ENCODE measurements around the gene CNNM2.

Gene CNNM2

DNA sequence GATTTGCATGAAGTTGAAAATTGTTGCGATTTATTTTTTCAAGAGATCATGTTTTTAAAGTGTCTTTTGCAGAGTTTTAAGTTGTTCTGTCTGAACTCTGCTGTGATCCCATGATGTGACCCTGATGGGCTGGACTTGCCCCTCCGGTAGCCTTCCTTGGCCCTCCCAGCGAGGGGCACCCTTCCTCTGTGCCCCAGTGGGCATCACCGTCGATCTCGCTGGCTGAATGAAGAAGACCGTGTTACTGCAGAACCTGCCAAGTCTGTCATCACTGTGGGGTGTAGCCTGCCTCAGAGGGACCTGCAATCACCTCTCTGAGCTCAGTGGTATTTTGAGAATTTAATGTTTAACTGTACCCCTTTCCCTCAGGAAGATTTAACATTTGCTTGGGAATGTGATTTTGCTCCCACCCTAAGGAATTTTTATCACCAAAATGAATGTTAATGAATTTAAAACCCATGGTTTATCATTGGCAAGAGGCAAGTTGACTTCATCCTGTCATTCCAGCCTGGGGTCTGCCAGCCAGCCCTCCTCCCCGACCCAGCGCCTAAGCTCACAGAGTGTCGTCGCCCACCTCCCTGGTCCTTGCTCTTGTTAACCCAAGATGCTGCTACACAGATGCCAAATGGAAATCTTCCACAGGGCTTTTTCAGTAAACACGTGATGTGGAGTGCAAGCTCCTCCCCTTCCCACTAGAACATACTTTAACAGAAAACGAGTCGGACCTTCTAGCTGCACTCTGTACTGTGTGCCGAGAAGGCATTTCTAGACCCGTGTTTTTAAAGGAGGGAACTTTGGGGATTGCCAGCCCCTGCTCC, 159.6 kb downstream of the CNNM2 start:
- no peak for DNase-seq

DNA sequence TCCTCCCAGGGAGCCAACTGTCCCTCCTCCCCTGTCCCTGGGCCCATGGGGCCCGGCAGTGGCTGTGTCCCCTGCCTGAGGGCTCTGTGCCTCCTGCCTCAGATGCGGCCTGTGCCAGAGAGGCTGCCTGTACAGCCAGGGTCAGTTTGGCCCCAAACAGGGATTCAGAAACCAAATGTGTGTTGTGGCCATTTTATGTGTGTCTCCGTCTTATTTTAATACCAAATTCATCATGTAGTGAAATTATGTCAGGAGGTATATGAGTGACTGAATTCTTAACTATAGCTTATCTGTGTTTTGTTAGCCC, 160.2 kb downstream of the CNNM2 start:
- no peak for DNase-seq

DNA sequence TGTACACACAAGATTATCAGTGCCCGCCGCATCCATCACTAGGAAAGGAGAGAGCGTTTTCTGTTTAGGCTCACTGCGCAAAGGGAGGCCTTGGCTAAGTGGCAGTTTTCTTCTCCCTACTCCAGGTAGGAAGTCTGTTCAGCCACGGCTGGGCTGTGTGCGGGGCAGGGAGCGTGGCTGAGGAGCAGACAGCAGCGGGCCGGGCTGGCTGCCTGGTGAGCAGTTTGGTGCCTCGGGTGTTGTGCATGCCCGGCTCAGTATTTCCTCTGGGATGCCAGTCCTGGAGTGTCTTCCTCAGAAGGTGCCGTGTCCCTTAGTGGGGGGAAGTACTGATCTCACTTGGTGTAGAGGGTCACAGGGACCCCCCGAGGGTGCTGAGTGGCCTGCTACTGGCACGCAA, 160.6 kb downstream of the CNNM2 start:
- no peak for DNase-seq

DNA sequence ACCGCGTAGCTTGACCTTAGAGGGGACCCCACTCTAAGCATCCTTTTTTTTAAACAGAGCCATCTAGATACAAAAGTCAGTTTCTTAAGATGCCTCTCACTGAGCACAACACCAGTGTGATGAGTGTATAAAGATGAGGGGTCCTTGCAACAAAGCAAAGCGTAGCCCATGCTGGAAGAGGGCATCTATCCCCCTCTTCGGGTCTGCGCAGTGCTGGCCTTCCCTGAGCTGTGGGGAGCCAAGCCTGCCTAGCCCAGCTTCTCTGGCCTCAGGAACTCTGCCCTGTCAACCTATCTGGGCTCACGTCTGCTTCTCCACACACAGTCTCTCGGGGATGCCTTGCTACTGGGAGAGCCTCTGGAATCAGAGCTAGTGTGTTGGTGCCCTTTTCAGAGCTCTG, 161.0 kb downstream of the CNNM2 start:
- DNase-seq: no peak

DNA sequence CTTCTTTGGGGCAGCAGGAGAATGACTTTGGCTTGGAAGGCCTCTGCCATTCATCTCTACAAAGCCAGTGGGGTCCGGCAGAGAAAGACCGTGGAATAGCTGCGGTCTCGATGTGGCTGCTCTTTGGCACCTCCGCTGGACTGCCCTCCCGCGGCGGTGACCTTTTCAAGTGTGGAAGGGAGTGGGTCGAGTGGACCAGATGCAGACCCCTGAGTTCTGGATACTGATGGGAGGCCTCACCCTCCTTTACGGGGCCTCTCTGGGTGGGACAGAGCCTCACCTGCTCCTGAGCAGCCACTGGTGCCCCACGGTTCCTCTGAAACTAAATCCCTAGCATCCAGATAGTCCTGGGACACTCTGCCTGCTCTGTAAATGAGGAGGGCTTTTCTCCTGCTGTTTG, 161.9 kb downstream of the CNNM2 start:
- no peak for DNase-seq

DNA sequence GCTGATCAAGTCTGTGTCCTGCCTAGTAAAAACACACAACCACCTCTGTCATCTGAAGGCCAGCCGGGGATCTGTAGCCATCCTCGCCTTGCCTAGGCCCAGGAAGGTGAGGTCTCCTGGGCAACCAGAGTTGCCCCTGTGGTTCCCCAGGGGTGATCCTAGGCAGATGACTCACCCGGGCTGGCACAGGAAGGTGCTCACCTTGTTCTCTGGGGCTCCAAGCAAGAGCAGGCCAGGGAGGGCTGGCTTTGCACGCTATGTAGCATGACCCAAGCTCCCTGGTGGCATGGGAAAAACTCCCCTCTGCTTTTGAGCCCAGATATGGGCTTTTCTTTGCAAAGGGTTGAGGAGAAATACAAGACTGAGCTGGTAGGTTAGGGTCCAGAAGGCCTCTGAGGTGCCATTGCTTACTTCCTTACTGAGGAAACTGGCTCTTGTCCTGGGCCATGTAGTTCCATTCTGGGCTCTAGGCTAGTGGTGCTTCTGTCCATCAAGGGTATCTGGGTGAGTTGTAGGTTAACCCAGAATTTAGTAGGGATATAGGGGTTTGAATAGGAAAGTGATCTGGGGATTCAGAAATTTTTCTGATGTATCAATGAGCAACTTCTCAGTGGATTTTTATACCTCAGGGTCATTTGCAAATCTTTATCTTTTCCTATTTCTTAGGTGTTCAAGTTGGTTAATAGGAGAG, 162.9 kb downstream of the CNNM2 start:
- no peak for DNase-seq

DNA sequence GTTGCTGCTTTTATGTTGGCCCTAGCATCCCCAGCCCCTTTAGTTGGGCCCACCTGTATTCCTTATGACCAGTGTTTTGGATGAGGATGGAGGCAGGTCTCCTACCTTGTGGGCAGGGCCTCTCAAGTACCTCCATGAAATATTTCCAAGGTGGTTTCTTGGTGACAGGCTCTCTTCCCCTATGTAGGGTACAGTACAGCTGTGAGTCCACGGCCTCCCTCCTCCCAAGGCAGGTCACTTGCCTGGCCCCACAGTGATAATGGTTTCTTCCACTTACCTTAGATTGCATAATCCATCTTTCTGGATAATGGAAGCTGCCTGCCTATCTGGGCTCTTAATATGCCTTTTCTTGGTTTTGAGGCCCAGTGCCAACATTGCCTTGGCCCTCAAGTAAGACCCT, 164.6 kb downstream of the CNNM2 start:
- DNase-seq: no peak

DNA sequence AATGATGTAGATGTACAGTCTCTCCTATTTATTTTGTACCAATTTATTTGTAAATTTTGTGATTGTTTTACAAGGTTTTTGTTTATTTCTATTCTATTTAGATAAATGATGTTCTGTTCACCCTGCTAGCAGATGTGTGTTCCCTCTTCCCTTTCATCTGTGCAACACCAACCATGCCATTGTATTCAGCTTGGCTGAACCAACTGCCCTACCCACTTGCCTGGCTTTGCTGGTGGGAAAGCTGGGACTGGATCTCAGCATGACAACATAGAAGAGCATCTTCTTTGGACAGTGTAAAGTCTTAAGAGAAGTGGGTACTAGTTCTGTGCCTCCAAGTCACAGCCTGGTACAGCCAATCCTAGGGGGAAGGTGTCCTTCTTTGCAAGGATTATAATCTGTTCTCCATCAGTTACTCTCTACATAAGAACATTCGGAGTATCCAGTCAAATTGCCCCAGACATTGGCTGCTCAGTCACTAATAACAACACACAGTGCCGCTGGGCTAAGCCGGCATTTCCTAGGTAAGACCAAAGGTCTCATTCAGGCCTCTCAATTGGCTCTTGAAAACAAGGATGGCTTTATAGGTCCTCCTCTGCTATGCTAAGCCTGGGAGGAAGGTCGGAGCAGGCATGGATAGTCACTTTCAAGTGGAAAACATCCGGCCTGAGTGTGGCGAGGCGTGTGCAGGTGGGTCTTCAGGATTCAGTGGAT, 165.3 kb downstream of the CNNM2 start:
- DNase-seq: no peak

DNA sequence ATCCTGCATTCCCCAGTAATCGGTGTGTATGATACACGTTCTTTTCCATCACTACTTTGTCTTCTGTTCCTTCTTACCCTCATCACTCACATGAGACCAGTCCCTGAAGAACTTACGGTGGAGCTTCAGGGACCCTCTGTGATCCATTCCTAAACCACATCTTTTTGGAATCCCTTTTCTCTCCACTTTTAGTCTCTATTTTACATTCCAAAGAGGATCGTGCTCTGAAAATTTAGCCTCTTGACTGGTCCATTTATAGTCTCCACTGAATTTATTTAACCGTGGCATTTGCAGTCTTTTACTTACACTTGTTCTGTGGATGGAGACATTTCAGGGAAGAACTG, 165.9 kb downstream of the CNNM2 start:
- DNase-seq: no peak

DNA sequence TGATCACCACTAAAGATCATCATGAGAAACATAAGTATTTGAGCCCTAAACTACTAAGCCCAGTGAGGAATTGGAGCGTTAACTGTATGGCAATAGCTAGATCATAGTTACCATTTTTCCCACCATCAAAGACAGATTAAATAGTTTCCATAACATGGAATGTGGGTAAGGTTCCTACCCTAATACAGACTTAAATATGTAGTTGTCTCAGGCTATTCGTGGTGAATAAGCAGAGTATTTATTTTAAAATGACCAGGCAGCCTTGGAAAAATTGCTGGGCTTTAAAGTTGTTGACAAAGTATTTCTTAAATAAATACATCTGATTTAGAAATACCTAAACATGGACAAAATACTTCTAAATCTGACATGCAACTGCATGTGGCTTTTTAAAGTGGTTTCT, 168.2 kb downstream of the CNNM2 start:
- no peak for DNase-seq

DNA sequence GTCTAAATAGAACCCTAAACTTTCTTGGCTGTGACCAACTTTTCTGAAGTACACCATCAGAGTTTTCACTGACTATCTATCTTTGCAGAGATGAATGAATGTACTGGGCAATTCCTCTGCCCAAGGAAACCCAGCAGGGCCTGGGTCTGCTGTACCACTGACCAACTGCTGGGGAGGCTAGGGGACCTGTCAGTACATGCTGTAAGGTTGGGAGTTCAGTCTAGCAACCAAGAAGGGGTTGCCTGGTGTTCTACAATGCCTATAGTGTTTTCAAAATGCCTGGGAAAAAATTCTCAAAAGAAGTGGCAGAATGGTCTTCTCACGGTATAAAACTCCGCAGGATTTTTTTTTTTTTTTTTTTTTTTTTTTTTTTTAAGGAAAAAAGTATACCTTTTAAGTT, 168.7 kb downstream of the CNNM2 start:
- no peak for DNase-seq

DNA sequence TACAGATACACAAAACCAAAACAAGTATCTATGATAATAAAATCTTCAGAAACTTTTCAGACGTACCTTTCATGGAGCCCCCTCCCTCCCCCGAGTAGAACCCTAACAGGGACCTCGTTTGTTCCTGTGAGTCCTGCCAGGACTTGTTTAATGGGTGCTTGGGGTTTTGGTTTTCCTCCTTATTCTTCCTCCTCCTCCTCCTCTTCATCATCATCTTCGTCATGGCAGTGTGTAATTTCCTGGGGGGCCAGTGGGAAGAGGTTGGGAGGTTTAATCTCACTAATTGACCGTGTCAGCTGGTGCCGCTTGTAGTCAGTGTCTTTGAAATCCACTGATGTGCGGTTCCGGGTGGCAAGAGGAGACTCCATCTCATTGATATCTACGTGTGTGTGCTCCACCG, 171.4 kb downstream of the CNNM2 start:
- DNase-seq: no peak

DNA sequence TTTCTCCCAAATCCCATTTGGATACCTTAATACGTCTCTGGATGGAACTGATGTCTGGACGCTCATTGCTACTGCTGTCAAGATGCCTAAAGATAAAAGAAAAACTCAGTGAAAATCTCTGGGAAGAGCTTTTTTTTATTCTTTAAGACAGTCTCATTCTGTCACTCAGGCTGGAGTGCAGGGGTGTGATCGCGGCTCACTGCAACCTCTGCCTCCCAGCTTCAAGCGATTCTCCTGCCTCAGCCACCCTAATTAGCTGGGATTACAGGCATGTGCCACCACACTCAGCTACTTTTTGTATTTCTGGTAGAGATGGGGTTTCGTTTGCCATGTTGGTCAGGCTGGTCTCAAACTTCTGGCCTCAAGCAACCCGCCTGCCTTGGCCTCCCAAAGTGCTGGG, 172.8 kb downstream of the CNNM2 start:
- DNase-seq: no peak

DNA sequence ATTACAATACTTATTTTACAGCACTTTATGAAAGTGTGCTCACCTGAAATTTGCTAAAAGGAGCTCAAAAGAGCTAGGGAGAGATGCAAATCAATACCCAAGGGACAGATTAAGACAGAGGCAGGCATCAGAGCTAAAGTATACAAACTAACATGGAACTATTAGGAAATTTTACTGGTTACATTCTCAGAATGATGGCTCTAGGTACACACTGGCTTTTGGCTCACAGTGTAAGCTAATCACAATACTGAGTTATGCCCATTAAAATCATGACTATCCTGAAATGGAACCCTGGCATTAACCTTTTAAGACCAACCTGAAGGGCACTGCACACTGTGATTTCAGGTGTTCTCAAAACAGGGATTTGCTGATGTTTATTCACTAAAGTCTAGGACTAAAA, 176.9 kb downstream of the CNNM2 start:
- DNase-seq: no peak

DNA sequence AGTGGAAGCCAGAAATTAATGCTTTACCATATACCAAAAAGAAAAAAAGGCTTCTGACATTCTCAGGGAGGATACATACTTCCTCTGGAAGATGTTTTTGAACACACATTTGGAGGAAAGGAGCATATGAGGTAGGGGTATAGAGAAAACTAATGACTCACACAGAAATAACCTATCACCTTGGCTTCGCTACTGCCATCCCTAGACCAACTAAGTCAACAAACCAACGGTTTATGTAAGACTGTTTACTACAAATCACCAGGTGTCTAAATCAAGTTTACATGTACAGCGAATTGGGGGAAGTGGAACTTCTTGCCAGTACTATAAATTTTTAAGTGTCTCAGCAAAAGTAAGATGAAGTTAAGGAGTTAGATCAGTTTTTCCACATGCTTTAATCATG, 178.0 kb downstream of the CNNM2 start:
- DNase-seq: no peak

DNA sequence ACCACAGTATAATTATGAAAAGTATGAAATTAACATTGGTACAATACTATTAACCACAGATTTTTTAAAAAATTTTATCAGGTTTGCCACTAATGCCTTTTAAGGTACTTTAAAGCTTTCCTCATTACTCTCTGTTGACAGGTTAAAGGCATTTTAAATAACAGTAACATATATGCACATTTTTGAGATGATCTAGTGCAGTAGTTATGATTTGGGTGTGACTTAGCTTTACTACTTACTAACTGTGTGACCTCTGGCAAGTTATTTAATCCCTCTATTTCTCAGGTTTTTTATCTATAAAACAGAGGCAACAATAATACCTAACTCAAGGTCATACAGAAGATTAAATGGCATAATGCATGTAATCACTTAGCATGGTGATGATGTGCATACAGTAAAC, 180.1 kb downstream of the CNNM2 start:
- no peak for DNase-seq

DNA sequence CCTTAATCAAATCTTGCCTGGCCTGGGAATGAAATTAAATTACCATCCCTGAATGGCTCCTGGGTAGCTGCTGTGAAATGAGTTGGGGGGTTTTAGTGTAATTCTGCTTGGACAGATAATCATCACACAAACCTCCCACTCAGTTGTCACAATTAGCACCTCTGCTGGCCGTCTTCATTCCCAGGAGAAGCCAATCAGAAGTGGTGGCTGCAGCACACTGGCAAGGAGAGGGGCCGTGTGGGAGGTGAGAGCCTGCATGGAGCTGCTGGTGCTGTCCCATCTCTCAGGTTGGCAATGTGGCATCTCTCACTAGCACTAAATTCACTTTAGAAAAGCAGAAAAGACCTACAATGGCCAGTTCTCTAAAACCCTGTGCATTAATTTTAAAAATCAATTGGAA, 182.5 kb downstream of the CNNM2 start:
- DNase-seq: no peak

DNA sequence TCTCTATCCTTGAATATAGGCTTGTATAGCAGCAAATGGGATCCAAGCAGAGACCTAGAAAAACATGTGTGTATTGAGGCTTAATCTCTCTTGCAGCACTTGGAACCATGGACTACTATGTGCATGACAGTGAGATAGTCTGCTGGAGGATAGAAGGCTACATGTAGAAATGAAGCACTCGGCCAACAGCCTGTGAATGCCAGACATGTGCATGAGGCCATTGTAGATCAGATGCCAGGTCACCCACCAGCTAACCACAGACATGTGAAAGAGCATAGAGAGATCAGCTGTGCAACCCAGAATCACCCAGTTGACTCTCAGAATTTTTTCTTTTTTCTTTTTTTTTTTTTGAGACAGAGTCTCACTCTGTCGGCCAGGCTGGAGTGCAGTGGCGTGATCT, 184.1 kb downstream of the CNNM2 start:
- DNase-seq: no peak

DNA sequence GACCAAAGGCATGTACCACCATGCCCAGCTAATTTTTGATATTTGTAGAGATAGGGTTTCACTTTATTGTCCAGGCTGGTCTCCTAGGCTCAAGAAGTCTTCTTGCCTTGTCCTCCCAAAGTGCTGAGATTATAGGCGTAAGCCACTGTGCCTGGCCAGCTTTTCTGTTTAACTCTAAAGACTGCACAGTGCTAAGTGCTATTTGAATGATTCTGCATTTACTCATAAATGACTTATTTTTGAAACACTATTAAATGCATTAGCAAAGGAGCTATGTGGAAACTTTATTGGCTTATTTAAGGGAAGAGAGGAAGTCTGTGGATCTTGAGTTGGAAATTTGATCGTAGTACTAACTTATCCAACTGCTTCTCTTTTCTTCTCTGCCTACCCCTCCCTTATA, 185.9 kb downstream of the CNNM2 start:
- DNase-seq: no peak

DNA sequence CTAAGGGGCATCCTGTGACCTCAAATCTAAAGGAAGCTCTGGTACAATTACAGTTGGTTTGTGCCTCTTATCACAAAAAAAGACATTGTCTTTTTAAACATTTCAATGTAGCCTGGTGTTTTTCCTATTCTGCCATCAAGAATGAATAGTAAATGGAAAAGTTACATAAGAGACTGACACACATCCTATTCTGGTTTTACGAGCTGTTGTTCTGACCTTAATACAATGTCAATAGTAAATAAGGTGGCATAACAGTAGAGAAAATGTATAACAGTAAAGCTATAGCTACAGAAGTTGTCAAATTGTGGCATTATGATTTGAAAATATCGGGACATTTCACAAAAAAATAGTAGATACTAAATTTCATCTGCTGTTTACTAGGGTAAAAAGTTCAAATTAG, 186.6 kb downstream of the CNNM2 start:
- DNase-seq: no peak

DNA sequence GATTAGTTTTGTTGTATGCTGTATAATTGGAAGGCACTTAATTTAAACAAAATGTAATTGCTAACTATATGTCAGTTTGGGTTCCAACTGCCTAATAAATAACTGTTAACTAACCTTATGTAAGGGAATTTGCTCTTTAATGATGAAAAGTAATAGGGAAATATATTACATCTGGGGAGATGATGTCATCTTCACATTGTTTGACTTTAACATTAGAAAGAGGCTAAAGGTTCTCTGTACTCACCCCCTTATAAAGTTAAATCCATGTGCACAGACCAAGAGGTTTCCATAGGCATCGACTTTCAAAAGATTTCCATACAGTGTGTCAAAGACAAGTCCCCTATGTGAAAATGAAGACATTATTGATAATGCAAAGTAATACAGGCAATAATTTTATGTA, 187.4 kb downstream of the CNNM2 start:
- no peak for DNase-seq

DNA sequence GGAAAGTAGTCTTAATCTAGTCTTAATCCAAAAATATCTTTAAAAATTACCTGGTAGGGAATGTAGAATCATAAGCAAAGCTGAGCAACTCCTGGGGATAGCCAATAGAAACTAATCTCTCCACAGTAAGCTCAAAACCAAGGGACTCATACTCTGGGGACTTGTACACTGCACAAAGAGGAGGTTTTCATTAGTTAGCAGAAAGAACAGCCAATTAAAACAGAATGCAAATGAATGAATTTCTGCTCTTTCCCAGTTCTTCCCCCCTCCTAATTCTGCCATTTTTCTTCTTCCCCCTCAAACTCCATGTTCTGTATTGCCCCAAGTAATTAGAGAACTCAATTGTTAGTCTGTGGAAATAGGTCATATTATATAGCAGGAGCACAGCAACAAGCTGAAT, 188.4 kb downstream of the CNNM2 start:
- DNase-seq: no peak

DNA sequence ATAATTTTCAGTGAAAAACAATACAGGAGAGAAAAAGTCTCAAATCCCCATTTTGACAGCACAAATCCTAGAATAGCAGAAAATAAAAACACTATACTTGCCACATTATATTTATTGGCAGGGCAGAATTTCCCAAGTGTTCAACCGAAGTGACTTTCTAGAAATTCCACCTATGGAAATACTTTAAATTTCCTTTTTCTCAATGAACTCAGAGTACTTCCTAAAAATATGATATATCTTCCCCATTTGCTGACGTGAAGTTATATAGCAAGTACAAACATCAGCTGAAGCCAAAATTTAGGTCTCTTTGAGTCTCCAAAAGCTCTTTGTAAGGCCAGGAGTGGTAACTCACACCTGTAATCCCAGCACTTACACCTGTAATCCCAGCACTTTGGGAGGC, 191.7 kb downstream of the CNNM2 start:
- DNase-seq: no peak

DNA sequence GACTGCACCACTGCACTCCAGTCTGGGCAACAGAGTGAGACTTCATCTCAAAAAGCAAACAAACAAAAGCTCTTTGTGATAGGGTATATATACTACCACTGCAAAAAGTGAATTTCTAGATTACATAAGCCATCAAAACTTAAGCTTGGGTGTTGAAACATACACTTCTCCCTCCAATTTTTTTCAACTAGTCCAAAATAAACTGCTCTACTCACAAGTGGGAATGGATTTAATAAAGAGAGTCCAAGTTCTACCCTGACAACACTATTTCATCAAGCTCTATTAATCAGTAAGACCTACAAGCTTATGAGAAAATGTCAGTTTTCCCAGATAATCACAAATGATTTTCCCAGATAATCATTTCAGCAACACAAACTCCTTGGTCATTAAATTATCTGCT, 192.3 kb downstream of the CNNM2 start:
- DNase-seq: no peak
